ENCODE results near the gene CST7.

The CST7 gene

DNA sequence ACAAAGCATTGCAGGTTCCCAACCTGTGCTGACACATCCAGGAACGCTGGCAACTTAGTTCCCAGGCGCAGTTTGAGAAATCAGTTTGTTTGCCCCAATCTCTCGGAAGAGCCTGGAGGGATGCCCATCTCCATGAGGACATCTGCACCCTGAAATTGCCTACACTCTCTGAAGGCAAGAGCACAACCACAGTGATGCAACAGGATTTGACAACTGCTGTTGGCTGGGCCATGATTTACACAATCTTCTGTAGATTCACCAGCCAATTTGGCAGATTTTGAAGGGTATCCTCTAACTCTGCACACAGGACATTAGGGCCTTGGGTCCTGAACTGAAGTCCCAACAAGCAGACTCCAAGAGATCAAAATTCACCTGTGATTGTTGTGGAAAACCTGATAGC lies 40.1 kb downstream of the CST7 start:
- DNase-seq (ENCODE audit: low read depth) = no peak
- H3K4me3 ChIP-seq (ENCODE audit: low read depth, low read length) = no peak overlapping the region
- TF ChIP-seq CTCF (IDR thresholded peaks at IDR 0.05; ENCODE audit: control insufficient read depth, extremely low read depth, insufficient read depth) = no peak

DNA sequence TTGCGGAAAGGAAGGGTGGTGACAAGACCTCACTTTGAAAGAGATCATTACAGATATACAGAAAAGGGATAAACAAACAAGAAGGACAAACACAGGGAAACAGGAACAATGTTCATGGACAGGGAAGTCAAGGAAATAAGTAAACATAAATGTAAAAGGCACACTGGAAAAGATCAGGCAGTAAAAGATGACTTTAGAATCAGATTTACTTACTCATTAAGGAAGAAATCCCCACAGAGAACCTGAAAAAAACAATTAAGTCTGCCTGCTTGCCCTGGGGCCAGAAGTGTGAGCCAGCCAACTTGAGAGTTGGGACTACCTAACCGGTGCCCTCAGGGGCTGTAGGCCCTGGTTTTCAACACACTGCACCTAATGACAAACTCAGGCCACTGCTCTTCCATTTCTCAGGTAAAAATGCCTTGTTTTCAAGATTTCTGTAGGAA lies 41.8 kb downstream of the CST7 start:
- no peak for TF ChIP-seq CTCF (IDR thresholded peaks at IDR 0.05; ENCODE audit: control insufficient read depth, extremely low read depth, insufficient read depth)
- H3K4me3 ChIP-seq (ENCODE audit: low read depth, low read length) = peak overlapping the region; percentile 91
- DNase-seq (ENCODE audit: low read depth) = peak; percentile 71

- peak overlapping the region; percentile 91 for H3K4me3 ChIP-seq (ENCODE audit: low read depth, low read length)
- DNase-seq (ENCODE audit: low read depth) = no peak
- TF ChIP-seq CTCF (IDR thresholded peaks at IDR 0.05; ENCODE audit: control insufficient read depth, extremely low read depth, insufficient read depth) = no peak
Measured at GRCh38 chr20:24991897-24992486, 42.9 kb downstream of the CST7 start.

GRCh38 chr20:24992487-24993205 lies 43.6 kb downstream of the CST7 start, which contains the start of gene APMAP:
APMAP (minus strand) TSS chr20:24992751; CDS start chr20:24992688, 63 bp downstream.
- peak; percentile 64 for DNase-seq (ENCODE audit: low read depth)
- peak within 1 kb of the TSS; percentile 91 for H3K4me3 ChIP-seq (ENCODE audit: low read depth, low read length)
- TF ChIP-seq CTCF (IDR thresholded peaks at IDR 0.05; ENCODE audit: control insufficient read depth, extremely low read depth, insufficient read depth) = no peak

- peak; percentile 59 for DNase-seq (ENCODE audit: low read depth)
- peak overlapping the region; percentile 91 for H3K4me3 ChIP-seq (ENCODE audit: low read depth, low read length)
- TF ChIP-seq CTCF (IDR thresholded peaks at IDR 0.05; ENCODE audit: control insufficient read depth, extremely low read depth, insufficient read depth) = peak; percentile 49
Measured at GRCh38 chr20:24993337-24994185, 44.5 kb downstream of the CST7 start.

GRCh38 chr20:24994186-24994465 lies 45.1 kb downstream of the CST7 start:
- DNase-seq (ENCODE audit: low read depth) = no peak
- TF ChIP-seq CTCF (IDR thresholded peaks at IDR 0.05; ENCODE audit: control insufficient read depth, extremely low read depth, insufficient read depth) = no peak
- no peak overlapping the region for H3K4me3 ChIP-seq (ENCODE audit: low read depth, low read length)

All from LNCaP clone FGC (cell line).